WTC11 (cell line): Measurements from ENCODE around the gene ITPKB. TPM values are rescaled to one million over a fixed set of nuclear protein-coding genes. Genes with fewer than 3 reads are reported as not detected.

Source experiments
- ATAC-seq: fragments of 200-7000 bp; cut with Tn5 transposase; 2 replicates; pipeline ENCODE4 v1.10.0; 2021; ENCODE audit warnings: mild to moderate bottlenecking, moderate library complexity
- CTCF ChIA-PET: fragments of 300-600 bp; sonication (Branson Sonifier 250); formaldehyde crosslinking; loops from one replicate; lab custom pipeline; 2021; ENCODE audit warnings: antibody characterized with exemption; lab: Charles Lee
- POLR2A ChIA-PET: fragments of 350-600 bp; sonication (Branson Sonifier 250); formaldehyde crosslinking; loops from one replicate; lab custom pipeline; 2021; ENCODE audit warnings: antibody characterized with exemption; lab: Charles Lee
- DNase-seq: peaks from one replicate; pipeline ENCODE4 v3.0.0; 2021; ENCODE audit warnings: low spot score
- H3K27ac Mint-ChIP-seq: 2 replicates; pipeline ENCODE4 v1.8.0; 2021; ENCODE audit warnings: mixed read lengths
- H3K27me3 Mint-ChIP-seq: 2 replicates; pipeline ENCODE4 v1.8.0; 2021; ENCODE audit warnings: low read depth, mild to moderate bottlenecking, moderate library complexity, mixed read lengths
- H3K36me3 Mint-ChIP-seq: 2 replicates; pipeline ENCODE4 v1.8.0; 2021; ENCODE audit warnings: mixed read lengths
- H3K4me1 Mint-ChIP-seq: 2 replicates; pipeline ENCODE4 v1.8.0; 2022; ENCODE audit warnings: mixed read lengths
- H3K4me3 Mint-ChIP-seq: 2 replicates; pipeline ENCODE4 v1.8.0; 2021; ENCODE audit warnings: mild to moderate bottlenecking, moderate library complexity, mixed read lengths
- H3K9me3 Mint-ChIP-seq: 2 replicates; pipeline ENCODE4 v1.8.0; 2021; ENCODE audit warnings: mixed read lengths
- AFF4 ChIP-seq: sonication (generic); formaldehyde crosslinking; IDR thresholded peaks from 2 replicates; pipeline ENCODE4 v1.8.1; 2023; ENCODE audit warnings: mild to moderate bottlenecking, missing genetic modification reagents, borderline replicate concordance
- AR ChIP-seq: fragments of 250-450 bp; sonication (Bioruptor Pico); IDR thresholded peaks from 2 replicates; pipeline ENCODE4 v1.9.0; 2021; ENCODE audit warnings: mild to moderate bottlenecking
- ATF1 ChIP-seq: sonication (generic); formaldehyde crosslinking; IDR thresholded peaks from 2 replicates; pipeline ENCODE4 v1.8.1; 2023; ENCODE audit warnings: mild to moderate bottlenecking, moderate library complexity, missing genetic modification reagents
- ATF6 ChIP-seq: sonication (generic); formaldehyde crosslinking; IDR thresholded peaks from 2 replicates; pipeline ENCODE4 v1.8.1; 2023; ENCODE audit warnings: mild to moderate bottlenecking, missing genetic modification reagents
- CTCF ChIP-seq: fragments of 200-600 bp; IDR thresholded peaks from 2 replicates; pipeline ENCODE4 v1.8.0; 2022; ENCODE audit warnings: antibody characterized with exemption
- ERG ChIP-seq: fragments of 250-450 bp; sonication (Bioruptor Pico); IDR thresholded peaks from 2 replicates; pipeline ENCODE4 v1.8.0; 2021; ENCODE audit warnings: mild to moderate bottlenecking
- ESRRA ChIP-seq: sonication (generic); formaldehyde crosslinking; IDR thresholded peaks from 2 replicates; pipeline ENCODE4 v1.8.1; 2022; ENCODE audit warnings: mild to moderate bottlenecking, missing genetic modification reagents, borderline replicate concordance
- FOXJ3 ChIP-seq: sonication (generic); formaldehyde crosslinking; IDR thresholded peaks from 2 replicates; pipeline ENCODE4 v1.9.0; 2021; ENCODE audit warnings: missing genetic modification reagents, mild to moderate bottlenecking, borderline replicate concordance
- FOXK1 ChIP-seq: sonication (generic); formaldehyde crosslinking; IDR thresholded peaks from 2 replicates; pipeline ENCODE4 v1.8.0; 2022; ENCODE audit warnings: mild to moderate bottlenecking, moderate library complexity, missing genetic modification reagents
- GRHL2 ChIP-seq: fragments of 250-450 bp; sonication (Bioruptor Pico); IDR thresholded peaks from 2 replicates; pipeline ENCODE4 v1.8.0; 2022; ENCODE audit warnings: mild to moderate bottlenecking, moderate library complexity; ENCODE audit not compliant: insufficient replicate concordance, severe bottlenecking
- KAT7 ChIP-seq: sonication (generic); formaldehyde crosslinking; IDR thresholded peaks from 2 replicates; pipeline ENCODE4 v1.8.1; 2023; ENCODE audit warnings: missing genetic modification reagents, mild to moderate bottlenecking, borderline replicate concordance
- RELA ChIP-seq: sonication (generic); formaldehyde crosslinking; IDR thresholded peaks from 2 replicates; pipeline ENCODE4 v1.8.1; 2022; ENCODE audit warnings: missing genetic modification reagents, mild to moderate bottlenecking, borderline replicate concordance
- USF2 ChIP-seq: sonication (generic); formaldehyde crosslinking; IDR thresholded peaks from 2 replicates; pipeline ENCODE4 v1.8.1; 2023; ENCODE audit warnings: mild to moderate bottlenecking, missing genetic modification reagents, moderate library complexity
- ZNF263 ChIP-seq: sonication (generic); formaldehyde crosslinking; IDR thresholded peaks from 2 replicates; pipeline ENCODE4 v1.8.1; 2022; ENCODE audit warnings: low read depth, mild to moderate bottlenecking, moderate library complexity, missing genetic modification reagents
- ZNF396 ChIP-seq: fragments of 250-450 bp; sonication (Bioruptor Pico); IDR thresholded peaks from 2 replicates; pipeline ENCODE4 v1.8.0; 2021; ENCODE audit warnings: mild to moderate bottlenecking, moderate library complexity, borderline replicate concordance
- ZNF532 ChIP-seq: fragments of 250-450 bp; sonication (Bioruptor Pico); IDR thresholded peaks from 2 replicates; pipeline ENCODE4 v1.9.0; 2021; ENCODE audit warnings: mild to moderate bottlenecking, borderline replicate concordance
- total RNA-seq: library from RNA; stranded (reverse); gene quantifications from 3 replicates; pipeline ENCODE4 v1.2.3, GENCODE V29; 2021

ITPKB gene
- total RNA-seq, 1 experiment from 2014 or later, result 15.6 TPM

- TF ChIP-seq CTCF, result no peak
- no peak for TF ChIP-seq FOXJ3 (CRISPR knock-in tag)
- TF ChIP-seq ATF6 (CRISPR knock-in tag), result no peak
- no peak for TF ChIP-seq RELA (CRISPR knock-in tag)
- no peak for TF ChIP-seq GRHL2
Measured at GRCh38 chr1:226697929-226698544, 41.0 kb downstream of the ITPKB start (continued).

GRCh38 chr1:226697151-226697928 lies 41.7 kb downstream of the ITPKB start:
- Mint-ChIP-seq H3K9me3 (0 out of 2 replicates have a peak, but pooled peaks cover 3% of the 10 kb centered on the region), H3K4me1 (peaks cover 22% of the 10 kb centered on the region), H3K27me3 (no peaks in the 10 kb centered on the region), H3K27ac (no peak overlapping the region), H3K36me3 (no peaks in the 10 kb centered on the region; the same call in 1 of the 2 replicates), H3K4me3 (no peak overlapping the region)
- ATAC-seq, result no peak
- POLR2A ChIA-PET, result no interaction called here
- DNase-seq, result no peak
- CTCF ChIA-PET, result interaction anchor here (1.6 kb wide), 1 partner anchor 71 kb away, joined by 4 read pairs; no protein-coding TSS in a partner anchor
- TF ChIP-seq AR (CRISPR knock-in tag) (no peak), ATF1 (no peak), KAT7 (CRISPR knock-in tag) (no peak), FOXK1 (CRISPR knock-in tag) (no peak), ZNF532 (CRISPR knock-in tag) (no peak), USF2 (CRISPR knock-in tag) (no peak), ZNF396 (no peak), ESRRA (no peak), ZNF263 (CRISPR knock-in tag) (no peak), AFF4 (CRISPR knock-in tag) (no peak), ERG (CRISPR knock-in tag) (no peak)
